ACC112 (cell line): Measurements from ENCODE around the gene UBE2Q1.

Experiments
- H2AFZ ChIP-seq: fragments of 200-600 bp; sonication (generic); one replicate; pipeline ENCODE4 v1.6.0; 2017; ENCODE audit warnings: antibody characterized with exemption, low read length; ENCODE audit not compliant: unreplicated experiment
- H3K27ac ChIP-seq: fragments of 200-600 bp; sonication (generic); 2 replicates; pipeline ENCODE4 v1.5.1; 2014; ENCODE audit warnings: low read depth, mild to moderate bottlenecking, antibody characterized with exemption, low read length, moderate library complexity
- H3K27me3 ChIP-seq: fragments of 200-600 bp; sonication (generic); 2 replicates; pipeline ENCODE4 v1.6.1; 2014; ENCODE audit warnings: mild to moderate bottlenecking, antibody characterized with exemption, low read length, moderate library complexity, mixed read lengths; ENCODE audit not compliant: insufficient read depth
- H3K36me3 ChIP-seq: fragments of 200-600 bp; sonication (generic); 2 replicates; pipeline ENCODE4 v1.6.1; 2016; ENCODE audit warnings: mild to moderate bottlenecking, antibody characterized with exemption, low read length, moderate library complexity, mixed read lengths; ENCODE audit not compliant: insufficient read depth
- H3K4me1 ChIP-seq: fragments of 200-600 bp; sonication (generic); one replicate; pipeline ENCODE4 v1.6.1; 2016; ENCODE audit warnings: low read length, mixed read lengths; ENCODE audit not compliant: insufficient read depth, unreplicated experiment, control insufficient read depth
- H3K4me3 ChIP-seq: fragments of 200-600 bp; sonication (generic); 2 replicates; pipeline ENCODE4 v1.5.1; 2014; ENCODE audit warnings: mild to moderate bottlenecking, low read depth, low read length
- H3K79me2 ChIP-seq: fragments of 200-600 bp; sonication (generic); one replicate; pipeline ENCODE4 v1.6.0; 2016; ENCODE audit warnings: low read length; ENCODE audit not compliant: control insufficient read depth, unreplicated experiment, insufficient read depth

UBE2Q1 gene

DNA sequence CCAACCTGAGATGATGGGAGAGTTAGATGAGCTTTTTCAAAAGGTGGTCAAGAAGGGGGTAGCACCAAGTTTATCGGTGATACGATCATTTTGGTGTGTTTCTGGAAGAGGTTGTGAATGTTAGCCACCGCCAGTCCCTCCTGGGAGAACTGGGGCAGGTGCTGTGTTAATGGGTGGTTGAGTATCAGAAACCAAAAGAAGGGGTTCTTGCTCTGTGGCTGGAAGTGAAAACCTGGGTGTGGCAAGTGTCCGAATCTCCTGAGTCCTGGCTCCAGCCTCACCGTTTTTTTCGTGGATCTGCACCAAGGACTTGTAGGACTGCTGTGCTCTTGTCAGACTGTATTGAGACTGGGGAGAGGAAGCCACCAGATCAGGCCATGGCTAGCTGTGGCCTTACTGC is 7.8 kb downstream of the UBE2Q1 start:
- peaks cover 25% of the 10 kb centered on the region for H3K36me3 ChIP-seq
- H3K27ac ChIP-seq, result no peak overlapping the region
- H3K4me3 ChIP-seq, result no peak overlapping the region

GRCh38 chr1:154550070-154550469 is 8.4 kb downstream of the UBE2Q1 start:
- Histone ChIP-seq H3K4me1 (peaks cover 17% of the 10 kb centered on the region), H3K4me3 (no peak overlapping the region), H3K27ac (no peak overlapping the region), H3K79me2 (no peaks in the 10 kb centered on the region), H3K36me3 (peaks cover 19% of the 10 kb centered on the region), H3K27me3 (no peaks in the 10 kb centered on the region), H2AFZ (no peak overlapping the region)

More for the DNA sequence above, 7.8 kb downstream of the UBE2Q1 start:
- H3K79me2 ChIP-seq, result peaks cover 6% of the 10 kb centered on the region
- H3K4me1 ChIP-seq, result peaks cover 17% of the 10 kb centered on the region
- H3K27me3 ChIP-seq, result no peaks in the 10 kb centered on the region
- H2AFZ ChIP-seq, result no peak overlapping the region

DNA sequence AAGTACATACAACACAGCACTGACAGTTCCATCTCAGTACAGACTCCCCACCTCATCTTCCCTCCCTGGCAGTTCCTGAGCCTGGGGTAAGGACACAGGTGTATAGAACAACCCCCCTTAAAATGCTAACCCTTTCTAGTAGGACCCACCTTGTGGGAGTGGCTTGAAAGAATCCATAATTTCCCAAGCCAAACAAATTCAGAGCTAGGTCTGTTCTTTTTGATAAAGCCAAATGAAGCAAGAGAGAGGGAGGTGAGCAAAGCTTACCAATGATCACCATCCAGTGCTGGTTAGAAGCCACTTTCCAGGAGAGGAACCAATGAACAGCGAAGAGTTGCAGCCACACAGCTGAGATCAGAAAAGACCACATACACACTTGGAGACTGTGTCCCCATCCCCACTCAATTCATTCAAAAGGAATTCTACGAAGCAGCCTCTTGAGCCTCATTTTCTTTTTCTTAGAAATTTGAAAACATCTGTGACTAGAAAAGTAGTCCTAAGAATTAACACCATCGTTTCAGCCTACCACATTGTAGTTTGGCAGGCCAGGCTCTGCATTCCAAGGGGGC is 9.2 kb downstream of the UBE2Q1 start:
- H3K27me3 ChIP-seq, result no peaks in the 10 kb centered on the region
- no peak overlapping the region for H3K27ac ChIP-seq
- H3K4me1 ChIP-seq, result peaks cover 17% of the 10 kb centered on the region
- no peak overlapping the region for H3K4me3 ChIP-seq
- H3K79me2 ChIP-seq, result no peaks in the 10 kb centered on the region
- no peak overlapping the region for H2AFZ ChIP-seq
- peaks cover 11% of the 10 kb centered on the region; the same call in 1 of the 2 replicates for H3K36me3 ChIP-seq

DNA sequence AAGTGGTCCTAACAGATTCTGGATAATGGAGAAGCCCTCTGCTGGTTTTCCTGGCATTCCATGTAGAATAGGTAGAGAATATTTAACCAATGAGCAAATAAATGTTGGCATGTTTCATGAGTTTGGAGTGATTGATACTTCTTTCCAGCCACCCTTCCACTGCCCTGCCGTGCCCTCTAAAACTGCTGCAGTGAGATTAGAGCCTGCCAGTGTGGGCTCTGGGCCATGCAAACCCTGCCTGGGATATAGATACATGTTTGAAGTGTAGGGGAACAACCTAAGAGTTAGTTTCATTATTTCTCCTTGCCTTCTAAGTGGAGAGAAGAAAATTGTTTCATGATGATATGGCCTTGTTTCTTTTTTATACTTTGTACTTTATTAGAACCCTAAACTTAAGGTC is 10.4 kb downstream of the UBE2Q1 start:
- Histone ChIP-seq H2AFZ (no peak overlapping the region), H3K4me1 (peaks cover 11% of the 10 kb centered on the region), H3K36me3 (peaks cover 3% of the 10 kb centered on the region; the same call in 1 of the 2 replicates), H3K79me2 (no peaks in the 10 kb centered on the region), H3K27me3 (no peaks in the 10 kb centered on the region), H3K27ac (no peak overlapping the region), H3K4me3 (no peak overlapping the region)

- no peaks in the 10 kb centered on the region for H3K27me3 ChIP-seq
- no peaks in the 10 kb centered on the region; the same call in 1 of the 2 replicates for H3K36me3 ChIP-seq
- H3K4me1 ChIP-seq, result peaks cover 11% of the 10 kb centered on the region
- H3K27ac ChIP-seq, result no peak overlapping the region
- no peaks in the 10 kb centered on the region for H3K79me2 ChIP-seq
- H3K4me3 ChIP-seq, result no peak overlapping the region
- no peak overlapping the region for H2AFZ ChIP-seq
These were observed 11.2 kb downstream of the UBE2Q1 start for GRCh38 chr1:154547105-154547732.

DNA sequence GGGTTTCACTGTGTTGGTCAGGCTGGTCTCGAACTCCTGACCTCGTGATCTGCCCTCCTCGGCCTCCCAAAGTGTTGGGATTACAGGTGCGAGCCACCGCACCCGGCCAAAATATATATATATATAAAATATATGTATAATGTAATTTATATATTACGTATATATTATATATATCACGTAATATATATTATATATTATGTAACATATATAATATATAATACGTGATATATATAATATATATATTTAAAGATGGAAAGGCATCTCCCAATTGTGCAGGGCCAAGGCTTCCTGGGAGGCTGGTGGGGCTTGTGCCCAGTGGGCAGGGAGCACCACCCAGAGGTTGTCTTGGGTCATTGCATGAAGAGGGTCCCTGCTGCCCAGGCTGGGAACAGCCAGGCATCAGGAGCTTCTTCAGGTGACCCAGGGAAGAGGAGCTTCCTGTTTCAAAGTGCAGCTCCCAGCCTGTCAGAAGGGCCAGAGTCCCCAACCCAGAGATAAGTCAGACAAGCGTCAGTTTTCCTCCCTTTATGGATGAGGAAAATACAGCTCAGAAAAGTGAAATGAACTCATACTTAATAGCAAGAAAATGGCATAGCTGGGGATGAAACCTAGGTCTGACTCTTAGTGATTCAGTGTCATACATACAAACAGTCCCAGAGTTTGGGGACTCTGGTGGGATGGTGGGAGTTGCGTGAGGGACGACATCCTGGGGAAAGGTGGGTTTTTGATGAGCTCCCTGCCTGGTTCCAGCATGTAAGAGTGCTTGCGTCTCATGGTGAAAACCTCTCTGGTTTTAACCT is 12.0 kb downstream of the UBE2Q1 start:
- no peak overlapping the region for H3K4me3 ChIP-seq
- no peaks in the 10 kb centered on the region for H3K27me3 ChIP-seq
- no peaks in the 10 kb centered on the region; the same call in 1 of the 2 replicates for H3K36me3 ChIP-seq
- no peak overlapping the region for H2AFZ ChIP-seq
- no peak overlapping the region for H3K27ac ChIP-seq
- no peaks in the 10 kb centered on the region for H3K79me2 ChIP-seq
- H3K4me1 ChIP-seq, result peaks cover 11% of the 10 kb centered on the region

GRCh38 chr1:154541231-154541630 is 17.2 kb downstream of the UBE2Q1 start:
- no peak overlapping the region for H2AFZ ChIP-seq
- H3K27me3 ChIP-seq, result no peaks in the 10 kb centered on the region
- H3K4me3 ChIP-seq, result no peak overlapping the region
- no peaks in the 10 kb centered on the region for H3K4me1 ChIP-seq
- H3K36me3 ChIP-seq, result no peaks in the 10 kb centered on the region
- no peaks in the 10 kb centered on the region for H3K79me2 ChIP-seq
- H3K27ac ChIP-seq, result no peak overlapping the region

GRCh38 chr1:154539486-154540483 is 18.7 kb downstream of the UBE2Q1 start:
- no peaks in the 10 kb centered on the region for H3K4me1 ChIP-seq
- H3K4me3 ChIP-seq, result no peak overlapping the region
- H3K27me3 ChIP-seq, result no peaks in the 10 kb centered on the region
- H3K27ac ChIP-seq, result no peak overlapping the region
- H3K79me2 ChIP-seq, result no peaks in the 10 kb centered on the region
- no peaks in the 10 kb centered on the region for H3K36me3 ChIP-seq
- H2AFZ ChIP-seq, result no peak overlapping the region

- Histone ChIP-seq H3K79me2 (no peaks in the 10 kb centered on the region), H3K27me3 (no peaks in the 10 kb centered on the region), H3K4me1 (no peaks in the 10 kb centered on the region), H3K36me3 (no peaks in the 10 kb centered on the region), H2AFZ (no peak overlapping the region), H3K4me3 (no peak overlapping the region), H3K27ac (no peak overlapping the region)
These were observed 21.9 kb downstream of the UBE2Q1 start for GRCh38 chr1:154536570-154536969.
